ENCODE results near the gene SLC9A4. TPM values are rescaled to one million over a fixed set of nuclear protein-coding genes. Genes with fewer than 3 reads are reported as not detected.

SLC9A4 gene
- total RNA-seq, 1 experiment from 2014 or later = 0.07 TPM

GRCh38 chr2:102434655-102435381 lies 38.2 kb upstream of the SLC9A4 start:
- Histone ChIP-seq H3K27ac (ENCODE audit: low read depth, low read length) (no peak overlapping the region), H3K9me3 (ENCODE audit: control insufficient read depth in 1 of 2, insufficient read depth in 1 of 2, low read depth in 1 of 2, low read length in 2 of 2) (no peaks in the 10 kb centered on the region), H3K36me3 (ENCODE audit: control insufficient read depth in 1 of 2, insufficient read depth in 2 of 2, low read length in 2 of 2) (no peaks in the 10 kb centered on the region), H3K27me3 (ENCODE audit: insufficient read depth, low read length) (no peaks in the 10 kb centered on the region), H4K20me1 (ENCODE audit: insufficient read depth) (no peaks in the 10 kb centered on the region), H3K9me2 (ENCODE audit: insufficient read depth) (no peaks in the 10 kb centered on the region), H2AFZ (ENCODE audit: low read depth, low read length, poor library complexity, severe bottlenecking) (no peak overlapping the region), H3K4me1 (ENCODE audit: control insufficient read depth in 1 of 2, insufficient read depth in 2 of 2, low read length in 2 of 2) (no peaks in the 10 kb centered on the region), H3K4me3 (replicated peaks in 1 of 2; ENCODE audit: low read depth in 1 of 2, low read length in 2 of 2) (no peak overlapping the region), H3K4me2 (ENCODE audit: low read length) (no peak overlapping the region), H3K9ac (ENCODE audit: low read length) (no peak overlapping the region), H3K79me2 (ENCODE audit: insufficient read depth, low read length) (no peaks in the 10 kb centered on the region)
- intact Hi-C loops (cut with micrococcal nuclease) = no loop called here
- ChIA-PET CTCF (no interaction called here), POLR2A (no interaction called here), RAD21 (ENCODE audit: low non-redundant PET in 1 of 2, low total read pairs in 2 of 2, uncharacterized antibody in 2 of 2, unreplicated experiment in 2 of 2) (no interaction called here)
- no peak for TF ChIP-seq TCF7L2 (IDR thresholded peaks at IDR 0.05; ENCODE audit: borderline replicate concordance, extremely low read depth, insufficient read depth, insufficient read length)
- no peak for TF ChIP-seq EZH2phosphoT487 (IDR thresholded peaks at IDR 0.05; ENCODE audit: borderline replicate concordance)
- no peak for TF ChIP-seq SP1 (IDR thresholded peaks at IDR 0.05; ENCODE audit: low read depth)
- TF ChIP-seq CBX3 (IDR thresholded peaks at IDR 0.05; ENCODE audit: low read depth) = no peak
- no peak for DNase-seq (ENCODE audit: low read depth, low spot score)
- no peak for ATAC-seq
- no TSS peak for BruUV-seq (replicated peaks)

GRCh38 chr2:102435741-102436140 lies 37.3 kb upstream of the SLC9A4 start:
- intact Hi-C loops (cut with micrococcal nuclease) = no loop called here
- Histone ChIP-seq H3K9ac (ENCODE audit: low read length) (no peak overlapping the region), H3K79me2 (ENCODE audit: insufficient read depth, low read length) (no peaks in the 10 kb centered on the region), H3K4me2 (ENCODE audit: low read length) (no peak overlapping the region), H4K20me1 (ENCODE audit: insufficient read depth) (no peaks in the 10 kb centered on the region), H3K27me3 (ENCODE audit: insufficient read depth, low read length) (no peaks in the 10 kb centered on the region), H3K27ac (ENCODE audit: low read depth, low read length) (no peak overlapping the region), H3K9me2 (ENCODE audit: insufficient read depth) (no peaks in the 10 kb centered on the region), H3K4me3 (replicated peaks in 1 of 2; ENCODE audit: low read depth in 1 of 2, low read length in 2 of 2) (no peak overlapping the region), H2AFZ (ENCODE audit: low read depth, low read length, poor library complexity, severe bottlenecking) (no peak overlapping the region), H3K9me3 (ENCODE audit: control insufficient read depth in 1 of 2, insufficient read depth in 1 of 2, low read depth in 1 of 2, low read length in 2 of 2) (no peaks in the 10 kb centered on the region), H3K36me3 (ENCODE audit: control insufficient read depth in 1 of 2, insufficient read depth in 2 of 2, low read length in 2 of 2) (no peaks in the 10 kb centered on the region), H3K4me1 (ENCODE audit: control insufficient read depth in 1 of 2, insufficient read depth in 2 of 2, low read length in 2 of 2) (no peaks in the 10 kb centered on the region)
- DNase-seq (ENCODE audit: low read depth, low spot score) = no peak
- RAD21 ChIA-PET (ENCODE audit: low non-redundant PET in 1 of 2, low total read pairs in 2 of 2, uncharacterized antibody in 2 of 2, unreplicated experiment in 2 of 2) = no interaction called here
- CTCF ChIA-PET = no interaction called here
- POLR2A ChIA-PET = no interaction called here
- ATAC-seq = no peak
- no TSS peak for BruUV-seq (replicated peaks)
- TF ChIP-seq ZBTB33 (IDR thresholded peaks at IDR 0.05; ENCODE audit: extremely low read depth, insufficient replicate concordance, low read length) (no peak), JUND (IDR thresholded peaks at IDR 0.05) (no peak), MAX (IDR thresholded peaks at IDR 0.05) (no peak), POLR2A (IDR thresholded peaks at IDR 0.05; ENCODE audit: borderline replicate concordance, extremely low read depth, insufficient read depth, insufficient read length) (no peak), ZNF274 (IDR thresholded peaks at IDR 0.05; ENCODE audit: low read depth, low read length) (no peak), TCF7L2 (IDR thresholded peaks at IDR 0.05; ENCODE audit: borderline replicate concordance, extremely low read depth, insufficient read depth, insufficient read length) (no peak), CEBPB (IDR thresholded peaks at IDR 0.05; ENCODE audit: low read depth) (no peak), POLR2AphosphoS5 (IDR thresholded peaks at IDR 0.05; ENCODE audit: low read depth, low read length) (no peak), FOSL1 (IDR thresholded peaks at IDR 0.05; ENCODE audit: low read depth) (no peak), EZH2 (IDR thresholded peaks at IDR 0.05) (no peak), EZH2phosphoT487 (IDR thresholded peaks at IDR 0.05; ENCODE audit: borderline replicate concordance) (no peak), CBX3 (IDR thresholded peaks at IDR 0.05; ENCODE audit: low read depth) (no peak), ZFX (IDR thresholded peaks at IDR 0.05) (no peak), REST (IDR thresholded peaks at IDR 0.05; ENCODE audit: low read depth) (no peak), EGR1 (IDR thresholded peaks at IDR 0.05; ENCODE audit: low read depth) (no peak)
